ENCODE data around the gene TMCO4. TPM values are rescaled to one million over a fixed set of nuclear protein-coding genes. Genes with fewer than 3 reads are reported as not detected.

TMCO4 gene
- total RNA-seq, 1 experiment from 2014 or later, result 13.1 TPM

DNA sequence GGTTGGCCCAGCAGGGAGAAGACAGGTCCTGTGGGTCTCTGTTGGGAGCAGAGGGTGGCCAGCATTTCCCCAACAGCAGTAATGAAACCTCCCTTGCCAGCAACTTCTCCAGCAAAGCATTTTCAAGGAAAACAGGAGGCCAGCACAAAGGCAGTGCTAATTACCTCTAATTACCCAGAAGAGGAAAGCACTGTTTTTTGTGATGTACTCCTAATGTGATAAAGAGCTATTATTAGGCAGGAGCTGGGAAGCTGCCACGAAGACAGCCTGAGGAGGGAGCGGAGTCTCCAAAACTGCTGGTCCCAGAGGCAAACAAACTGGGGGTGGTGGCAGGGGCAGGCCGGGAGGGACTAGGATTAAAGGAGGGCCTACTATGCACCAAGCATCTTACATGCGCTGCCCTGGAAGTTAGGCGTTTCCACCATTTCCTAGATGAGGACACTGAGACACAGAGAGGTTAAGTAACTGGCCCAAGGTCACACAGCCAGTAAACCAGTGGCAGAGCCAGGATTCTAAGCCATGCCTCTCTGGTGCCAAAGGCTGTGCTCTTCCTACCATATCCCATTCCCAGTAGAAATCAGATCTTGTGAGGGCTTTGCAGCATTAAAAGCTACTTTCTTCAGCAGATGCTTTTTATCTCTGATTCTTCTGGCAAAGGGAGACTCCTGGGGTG is 110.5 kb downstream of the TMCO4 start:
- DNase-seq (ENCODE audit: low read depth), result no peak

DNA sequence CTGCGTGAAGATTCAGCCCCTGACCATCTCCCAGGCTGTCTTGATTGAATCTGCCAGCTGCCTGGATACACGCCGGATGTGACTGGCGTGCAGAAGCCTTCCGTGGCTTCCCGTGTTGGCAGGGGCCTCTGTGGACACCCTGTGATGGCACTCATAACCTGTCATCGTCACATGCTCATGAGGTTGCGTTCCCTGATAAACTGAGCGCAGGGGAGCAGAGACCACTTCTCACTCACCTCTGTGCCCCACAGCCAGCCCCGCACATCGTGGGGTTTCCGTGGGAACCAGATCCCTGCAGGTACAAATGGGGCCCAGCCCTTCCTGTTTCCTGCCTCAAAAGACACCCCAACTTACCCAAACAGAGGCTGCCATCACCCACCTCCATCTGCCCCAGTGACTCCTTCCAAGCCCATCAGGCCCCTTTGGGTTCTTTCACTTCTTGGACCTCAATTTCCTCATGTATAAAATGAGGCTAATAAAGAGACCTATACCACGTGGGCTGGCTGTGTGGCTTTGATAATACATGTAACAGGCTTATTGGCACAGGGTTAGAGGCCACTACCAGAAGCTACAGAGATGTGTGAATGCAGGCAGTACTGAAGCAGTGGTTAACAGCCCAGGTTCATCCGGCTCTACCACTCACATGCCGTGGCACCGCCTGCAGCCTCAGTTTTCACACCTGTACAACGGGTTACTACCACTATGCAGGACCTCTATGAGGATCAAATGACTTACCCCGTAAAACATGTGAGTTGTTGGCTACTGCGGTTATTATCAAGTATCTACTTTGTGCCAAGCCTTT is 111.5 kb downstream of the TMCO4 start:
- DNase-seq (ENCODE audit: low read depth), result no peak

DNA sequence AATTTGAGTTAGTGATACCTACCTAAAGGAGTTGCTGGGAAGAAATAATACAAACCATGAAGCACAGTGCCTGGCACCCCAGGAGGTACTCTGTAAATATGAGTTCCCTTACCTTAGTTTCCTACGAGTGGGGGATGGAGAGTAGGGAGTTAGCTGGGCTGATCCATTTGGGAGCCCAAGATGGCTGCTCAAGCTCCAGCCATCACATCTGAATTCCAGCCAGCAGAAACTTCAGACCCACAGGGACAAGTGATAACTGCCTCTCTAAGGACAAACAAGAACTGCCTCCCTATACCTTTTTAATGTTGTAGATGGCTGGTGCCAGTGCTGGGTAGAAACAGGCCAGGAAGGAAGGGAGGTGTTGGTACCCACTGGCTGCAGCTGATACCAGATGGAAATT is 112.3 kb downstream of the TMCO4 start:
- DNase-seq (ENCODE audit: low read depth), result no peak

DNA sequence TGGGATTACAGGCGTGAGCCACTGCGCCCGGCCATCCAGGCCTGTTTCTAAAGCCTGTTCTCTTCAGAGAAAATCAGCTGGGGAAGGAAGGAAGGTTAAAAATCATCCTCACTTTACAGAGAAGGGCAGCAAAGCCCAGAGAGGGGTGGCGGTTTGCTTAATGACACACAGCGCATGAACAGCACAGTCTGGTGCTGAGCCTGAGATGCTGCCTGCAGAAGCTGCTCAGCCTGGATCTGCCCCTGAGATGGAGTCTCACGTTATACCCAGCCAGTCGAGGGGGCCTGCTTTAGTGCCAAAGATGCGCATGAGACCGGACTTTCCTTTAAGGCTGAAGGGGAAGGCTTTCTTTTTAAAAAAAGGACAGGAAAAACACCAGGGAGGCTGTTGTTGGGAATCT is 113.7 kb downstream of the TMCO4 start:
- no peak for DNase-seq (ENCODE audit: low read depth)

DNA sequence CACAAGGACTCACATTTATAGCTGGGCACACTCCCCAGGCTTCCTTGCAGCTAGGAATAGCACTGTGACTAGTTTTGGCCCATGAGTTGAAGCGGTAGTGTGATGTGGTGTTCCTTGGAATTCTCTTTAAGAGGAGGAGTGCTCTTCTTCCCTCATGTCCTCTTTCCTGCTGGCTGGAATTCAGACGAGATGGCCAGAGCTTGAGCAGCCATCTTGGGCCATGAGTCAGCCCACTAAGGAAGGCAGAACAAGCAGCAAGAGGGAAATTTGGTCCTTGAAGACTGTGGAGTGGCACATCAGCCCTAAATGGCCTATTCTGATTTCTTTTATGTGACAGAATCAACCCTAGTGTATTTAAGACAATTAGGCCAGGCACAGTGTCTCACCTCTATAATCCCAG is 115.0 kb downstream of the TMCO4 start:
- no peak for DNase-seq (ENCODE audit: low read depth)

DNA sequence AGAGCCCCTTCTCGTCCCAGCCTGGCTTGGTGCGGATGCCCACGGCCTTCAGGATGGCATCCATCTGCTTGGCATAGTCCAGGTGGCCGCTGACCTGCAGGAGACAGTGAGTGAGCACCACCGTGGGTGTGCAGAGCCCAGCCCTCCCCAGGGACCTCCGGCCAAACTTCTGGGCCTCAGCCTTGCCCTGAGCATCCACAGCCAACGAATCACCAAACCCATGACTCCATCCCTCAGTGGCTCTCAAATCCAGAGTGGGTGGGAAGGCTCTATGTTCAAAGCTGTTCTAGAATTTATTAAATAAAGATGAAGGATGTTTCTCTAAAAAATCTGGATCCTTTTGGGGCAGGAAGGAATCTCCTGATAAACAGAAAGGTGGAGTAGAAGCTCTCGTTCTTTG is 116.4 kb downstream of the TMCO4 start:
- no peak for DNase-seq (ENCODE audit: low read depth)

DNA sequence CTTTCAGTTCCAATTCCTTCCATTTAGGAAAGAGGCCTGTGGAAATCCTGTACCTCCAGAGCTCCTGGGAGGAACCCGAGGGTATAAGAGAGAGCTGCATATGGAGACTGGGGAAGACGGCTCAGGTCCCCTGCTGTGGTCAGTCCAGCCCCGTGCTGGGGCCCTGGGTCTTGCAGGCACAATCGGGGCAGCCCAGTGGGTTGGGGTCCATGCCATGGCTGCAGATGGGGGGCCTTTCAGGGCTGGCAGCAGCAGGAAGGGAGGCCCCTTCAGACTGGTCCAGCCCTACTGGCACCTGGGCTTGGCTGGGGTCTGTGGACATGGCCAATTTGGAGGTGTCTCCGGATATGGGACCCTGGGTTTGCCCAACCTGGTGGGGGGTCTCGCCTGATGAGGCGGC is 116.8 kb downstream of the TMCO4 start:
- DNase-seq (ENCODE audit: low read depth), result no peak

DNA sequence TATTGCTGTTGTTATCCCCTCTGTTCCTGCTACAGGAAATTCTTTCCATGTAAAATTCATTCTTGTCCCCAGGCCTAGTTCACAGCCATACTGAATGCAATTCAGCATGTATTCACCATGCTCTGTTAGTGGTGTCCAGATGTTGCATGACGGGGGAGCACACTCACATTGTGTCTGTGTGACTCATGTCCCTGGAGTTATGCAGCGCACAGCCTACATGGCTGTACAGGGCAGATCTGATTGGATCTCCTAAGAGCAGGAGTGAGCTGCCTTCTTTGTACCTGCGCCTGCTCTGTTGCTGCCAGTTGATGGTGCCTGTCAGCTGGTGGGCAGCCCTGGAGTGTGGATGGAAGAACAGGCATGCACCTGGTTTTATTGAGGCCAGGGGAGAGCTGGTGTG is 117.5 kb downstream of the TMCO4 start:
- peak; percentile 76 for DNase-seq (ENCODE audit: low read depth)

DNA sequence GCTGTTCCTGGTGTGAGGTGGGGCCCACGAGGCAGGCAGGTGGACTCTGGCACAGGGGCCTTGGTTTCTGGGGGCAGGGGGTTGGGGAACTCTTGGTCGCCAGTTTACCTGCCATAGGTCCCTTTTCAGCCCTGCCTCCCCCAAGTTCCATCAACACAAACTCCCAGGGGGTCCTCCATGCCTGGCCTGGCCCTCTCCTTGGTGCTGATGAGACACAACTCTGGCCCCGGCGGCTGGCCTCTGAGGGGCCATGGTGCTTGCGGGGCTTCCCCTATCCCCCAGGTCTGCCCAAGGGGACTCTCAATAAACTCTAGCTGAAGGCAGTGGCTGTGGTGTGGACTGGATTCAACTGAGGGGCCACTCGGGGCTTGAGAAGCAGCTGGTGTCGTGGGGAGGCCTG is 119.1 kb downstream of the TMCO4 start:
- DNase-seq (ENCODE audit: low read depth), result no peak

DNA sequence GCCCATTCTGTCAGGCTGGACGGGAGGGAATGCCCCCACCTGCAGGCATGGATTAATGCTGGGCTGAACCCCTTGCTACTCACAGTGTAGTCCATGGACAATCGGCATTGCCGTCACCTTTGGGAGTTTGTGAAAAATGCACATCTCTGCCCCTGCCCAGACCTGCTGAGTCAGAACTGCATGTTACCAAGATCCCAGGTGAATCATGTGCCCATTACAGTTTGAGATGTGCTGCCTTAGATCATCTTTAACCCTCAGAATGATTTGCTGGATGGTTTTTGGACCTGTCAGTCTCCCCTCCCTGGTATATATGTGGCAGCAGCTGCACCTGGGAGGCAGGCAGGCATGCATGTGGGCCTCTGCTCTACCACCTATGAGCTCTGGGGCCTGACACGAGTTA is 120.0 kb downstream of the TMCO4 start:
- DNase-seq (ENCODE audit: low read depth), result no peak

DNA sequence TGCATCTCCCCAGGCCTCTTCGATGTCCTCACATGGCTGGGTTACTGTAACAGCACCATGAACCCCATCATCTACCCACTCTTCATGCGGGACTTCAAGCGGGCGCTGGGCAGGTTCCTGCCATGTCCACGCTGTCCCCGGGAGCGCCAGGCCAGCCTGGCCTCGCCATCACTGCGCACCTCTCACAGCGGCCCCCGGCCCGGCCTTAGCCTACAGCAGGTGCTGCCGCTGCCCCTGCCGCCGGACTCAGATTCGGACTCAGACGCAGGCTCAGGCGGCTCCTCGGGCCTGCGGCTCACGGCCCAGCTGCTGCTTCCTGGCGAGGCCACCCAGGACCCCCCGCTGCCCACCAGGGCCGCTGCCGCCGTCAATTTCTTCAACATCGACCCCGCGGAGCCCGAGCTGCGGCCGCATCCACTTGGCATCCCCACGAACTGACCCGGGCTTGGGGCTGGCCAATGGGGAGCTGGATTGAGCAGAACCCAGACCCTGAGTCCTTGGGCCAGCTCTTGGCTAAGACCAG is 120.7 kb downstream of the TMCO4 start:
- DNase-seq (ENCODE audit: low read depth), result no peak

DNA sequence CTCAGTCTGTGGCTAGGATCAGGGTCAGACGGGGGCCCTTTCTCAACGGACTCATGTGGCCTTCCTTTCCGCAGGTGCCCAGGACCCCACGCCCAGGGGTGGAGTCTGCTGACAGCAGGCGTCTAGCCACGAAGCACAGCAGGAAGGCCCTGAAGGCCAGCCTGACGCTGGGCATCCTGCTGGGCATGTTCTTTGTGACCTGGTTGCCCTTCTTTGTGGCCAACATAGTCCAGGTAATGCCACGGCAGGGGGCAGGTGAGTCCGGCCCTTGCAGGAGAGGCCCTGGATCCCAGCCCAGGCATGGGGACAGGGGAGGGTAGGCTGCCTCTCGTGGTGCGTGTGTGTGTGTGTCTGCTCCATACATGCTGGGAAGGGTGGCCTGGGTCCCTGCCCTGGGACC is 121.2 kb downstream of the TMCO4 start:
- no peak for DNase-seq (ENCODE audit: low read depth)

DNA sequence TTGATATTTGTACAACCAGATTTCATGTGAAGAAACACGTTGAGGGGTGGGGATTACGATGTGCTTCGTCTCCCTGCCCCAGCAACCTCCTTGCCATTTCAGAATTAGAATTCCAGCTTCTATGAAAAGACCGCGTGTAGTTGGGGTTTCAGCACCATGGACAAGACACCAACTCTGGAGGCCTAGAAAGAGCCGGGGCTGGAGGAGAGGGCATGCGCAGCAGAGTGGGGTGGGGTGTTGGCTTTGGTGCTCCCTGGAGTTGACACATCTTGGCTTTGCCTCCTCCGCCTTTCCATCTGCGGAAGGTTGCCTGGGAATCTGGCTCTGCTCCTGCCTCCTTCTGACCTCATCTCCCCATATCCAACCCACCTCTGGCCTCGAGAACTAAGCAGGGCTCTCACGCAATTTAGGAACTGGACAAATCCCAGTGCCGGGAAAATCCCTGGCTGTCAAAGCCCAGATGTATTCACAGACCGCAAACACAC is 123.2 kb downstream of the TMCO4 start:
- DNase-seq (ENCODE audit: low read depth), result peak; percentile 31

DNA sequence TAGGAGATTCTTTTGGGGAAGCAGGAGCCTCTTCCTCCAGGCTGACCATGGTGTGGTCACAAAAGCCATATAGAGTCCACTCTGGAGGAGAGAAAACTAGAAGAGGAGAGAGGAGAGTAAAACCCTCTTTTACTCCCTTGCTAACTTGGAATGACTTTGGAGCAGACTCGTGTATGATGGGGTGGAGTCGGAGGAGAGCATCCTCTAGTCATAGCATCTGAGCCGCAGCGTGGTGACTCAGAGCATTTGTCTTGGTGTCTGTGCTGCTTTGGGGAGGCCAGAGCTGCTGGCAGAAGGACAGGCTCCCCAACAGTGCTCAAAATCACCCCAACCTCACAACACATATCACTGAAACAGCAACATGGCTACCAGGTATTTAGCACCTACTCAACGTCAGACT is 123.9 kb downstream of the TMCO4 start:
- DNase-seq (ENCODE audit: low read depth), result no peak

DNA sequence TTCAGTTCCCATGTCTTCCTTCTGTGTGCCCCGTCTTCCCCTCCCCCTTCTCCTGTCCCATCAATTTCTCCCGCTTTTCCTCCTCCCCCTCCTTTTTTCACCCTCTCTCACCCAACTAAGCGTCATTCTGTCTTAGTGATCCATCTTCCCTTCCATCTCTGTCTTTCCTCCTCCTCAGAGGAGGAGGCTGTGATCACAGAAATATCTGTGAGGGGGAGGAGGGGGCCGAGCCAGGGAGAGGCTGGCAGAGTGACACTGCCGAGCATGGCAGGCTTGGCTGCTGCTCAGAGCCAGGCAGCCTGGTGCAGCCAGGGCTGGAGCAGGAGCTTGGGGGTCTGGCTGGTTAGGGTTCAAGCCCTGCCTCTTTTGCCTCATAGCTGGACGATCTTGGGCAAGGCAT is 127.5 kb downstream of the TMCO4 start:
- no peak for DNase-seq (ENCODE audit: low read depth)

DNA sequence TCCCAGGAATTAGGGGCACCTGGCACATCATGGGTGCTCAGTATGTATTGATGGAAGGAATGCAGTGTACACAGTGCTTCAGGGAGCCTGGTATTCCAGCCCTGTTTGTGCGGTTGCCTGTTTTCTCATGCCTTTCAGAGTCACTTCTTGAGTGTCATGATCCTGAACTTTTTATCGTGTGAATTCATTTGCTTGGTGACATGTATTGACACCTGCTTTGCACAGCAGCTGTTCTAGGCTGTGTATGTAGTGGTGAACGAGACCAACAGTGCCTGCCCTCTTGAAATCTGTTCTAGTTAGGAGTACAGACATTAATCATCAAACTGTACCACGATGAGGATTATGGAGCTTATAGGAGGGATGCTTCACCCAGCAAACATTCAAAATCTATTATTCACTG is 128.9 kb downstream of the TMCO4 start:
- DNase-seq (ENCODE audit: low read depth), result no peak

DNA sequence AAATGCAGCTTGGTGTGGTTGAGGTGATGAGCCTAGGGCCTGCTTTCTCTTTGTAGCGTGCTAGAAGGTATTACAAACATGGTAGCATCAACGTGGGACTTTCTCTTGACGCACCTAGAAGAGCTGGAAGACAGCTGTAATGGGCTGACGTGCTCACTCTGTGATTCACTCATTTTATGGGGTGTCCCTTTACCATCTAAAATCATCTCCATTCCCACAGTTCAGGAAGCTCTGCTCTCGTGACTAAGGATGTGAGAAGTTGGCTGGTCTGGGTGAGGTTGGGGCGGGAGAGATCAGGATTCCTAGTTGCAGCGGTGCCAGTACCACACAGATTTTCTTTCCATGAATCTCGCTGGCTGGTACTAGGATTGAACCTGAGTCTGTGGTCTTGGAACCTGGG is 130.8 kb downstream of the TMCO4 start:
- peak; percentile 66 for DNase-seq (ENCODE audit: low read depth)

DNA sequence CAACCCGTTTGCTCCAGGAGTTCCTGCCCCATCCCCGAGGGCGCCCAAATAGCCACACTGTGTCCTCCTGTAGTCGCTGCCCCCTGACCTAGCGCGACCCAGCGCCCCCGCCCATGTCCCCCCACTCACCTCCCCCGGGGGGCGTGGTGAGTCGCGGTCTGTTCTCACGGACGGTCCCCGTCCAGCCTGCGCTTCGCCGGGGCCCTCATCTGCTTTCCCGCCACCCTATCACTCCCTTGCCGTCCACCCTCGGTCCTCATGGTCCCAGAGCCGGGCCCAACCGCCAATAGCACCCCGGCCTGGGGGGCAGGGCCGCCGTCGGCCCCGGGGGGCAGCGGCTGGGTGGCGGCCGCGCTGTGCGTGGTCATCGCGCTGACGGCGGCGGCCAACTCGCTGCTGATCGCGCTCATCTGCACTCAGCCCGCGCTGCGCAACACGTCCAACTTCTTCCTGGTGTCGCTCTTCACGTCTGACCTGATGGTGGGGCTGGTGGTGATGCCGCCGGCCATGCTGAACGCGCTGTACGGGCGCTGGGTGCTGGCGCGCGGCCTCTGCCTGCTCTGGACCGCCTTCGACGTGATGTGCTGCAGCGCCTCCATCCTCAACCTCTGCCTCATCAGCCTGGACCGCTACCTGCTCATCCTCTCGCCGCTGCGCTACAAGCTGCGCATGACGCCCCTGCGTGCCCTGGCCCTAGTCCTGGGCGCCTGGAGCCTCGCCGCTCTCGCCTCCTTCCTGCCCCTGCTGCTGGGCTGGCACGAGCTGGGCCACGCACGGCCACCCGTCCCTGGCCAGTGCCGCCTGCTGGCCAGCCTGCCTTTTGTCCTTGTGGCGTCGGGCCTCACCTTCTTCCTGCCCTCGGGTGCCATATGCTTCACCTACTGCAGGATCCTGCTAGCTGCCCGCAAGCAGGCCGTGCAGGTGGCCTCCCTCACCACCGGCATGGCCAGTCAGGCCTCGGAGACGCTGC is 133.9 kb downstream of the TMCO4 start:
- DNase-seq (ENCODE audit: low read depth), result no peak

DNA sequence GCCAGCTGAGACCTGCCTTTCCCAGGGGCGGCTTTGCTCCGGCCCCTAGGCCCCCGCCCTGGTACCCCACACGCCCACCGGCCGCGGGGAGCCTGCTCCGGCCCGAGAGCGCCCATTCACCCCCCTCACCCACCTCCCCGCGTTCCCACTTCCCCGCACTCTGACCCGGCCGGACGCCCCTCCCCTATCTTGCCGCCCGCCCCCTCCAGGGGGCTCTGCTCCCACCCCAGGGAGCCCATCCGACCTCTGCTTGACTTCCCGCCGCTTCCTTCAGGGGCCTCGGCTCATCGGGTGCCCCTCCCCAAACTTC is 134.6 kb downstream of the TMCO4 start:
- DNase-seq (ENCODE audit: low read depth), result no peak

DNA sequence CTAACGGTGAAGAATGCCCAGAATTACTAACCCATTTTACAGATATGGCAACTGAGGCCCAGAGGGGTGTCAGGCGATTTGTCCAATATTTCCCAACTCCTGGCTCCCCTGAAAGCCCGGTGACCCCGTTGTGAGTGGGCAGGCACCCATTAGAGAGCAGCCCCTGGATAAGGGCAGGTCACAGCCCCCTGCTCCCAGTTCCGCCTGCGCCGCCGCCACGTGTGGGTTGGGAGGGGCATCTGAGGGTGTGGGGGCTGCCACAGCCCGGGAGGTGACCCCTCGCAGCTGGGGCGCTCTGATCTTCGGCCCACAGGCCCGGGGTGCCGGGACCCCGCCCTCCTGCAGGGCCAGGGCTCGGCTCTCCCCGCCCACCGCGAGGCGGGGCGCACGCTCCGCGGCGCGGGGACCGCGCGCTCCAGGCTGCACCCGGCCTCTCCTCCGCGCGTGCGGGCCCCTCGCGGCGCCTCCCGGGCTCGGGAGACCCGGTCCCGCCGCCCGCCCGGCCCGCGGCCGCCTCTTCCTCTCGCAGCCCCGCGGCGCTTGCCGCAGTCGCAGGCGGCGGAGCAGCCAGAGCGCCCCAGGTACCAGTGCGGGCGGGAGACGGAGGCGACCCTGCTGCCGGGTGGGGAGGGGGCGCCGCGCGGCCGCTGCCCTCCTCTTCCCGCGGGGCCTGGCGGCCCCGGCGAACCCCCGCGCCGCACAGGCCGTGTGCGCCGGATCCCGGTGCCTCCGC is 135.1 kb downstream of the TMCO4 start, which contains the start of gene HTR6:
HTR6 (plus strand) TSS at position 423 of the 733 bp plus-strand sequence. CDS start 879 bp downstream, outside the sequence.
- no peak for DNase-seq (ENCODE audit: low read depth)

DNA sequence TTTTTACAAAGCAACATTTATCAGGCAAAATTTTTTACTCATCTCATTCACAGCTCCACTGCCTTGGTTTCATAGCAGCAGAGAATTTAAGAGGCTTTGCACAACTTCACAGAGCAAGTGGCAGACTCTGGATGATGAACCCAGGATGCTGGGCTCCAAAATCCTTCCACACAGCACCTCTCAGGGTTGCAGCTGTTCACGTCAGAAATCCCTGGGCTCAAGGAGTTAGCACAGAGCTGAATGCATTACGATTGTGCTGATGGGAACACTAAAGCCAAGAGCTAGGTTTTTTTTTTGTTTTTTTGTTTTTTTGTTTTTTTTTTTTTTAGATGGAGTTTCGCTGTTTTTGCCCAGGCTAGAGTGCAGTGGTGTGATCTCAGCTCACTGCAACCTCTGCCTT is 137.4 kb downstream of the TMCO4 start:
- DNase-seq (ENCODE audit: low read depth), result no peak
